SK-N-SH (cell line): ENCODE measurements around the gene PXMP2. TPM values are rescaled to one million over a fixed set of nuclear protein-coding genes. Genes with fewer than 3 reads are reported as not detected.

Source experiments
- CTCF ChIA-PET: fragments of 300-600, 350-600 bp; formaldehyde crosslinking; extraction: SDS; loops from one replicate; lab custom pipeline; 2021; lab: Yijun Ruan, JAX
- POLR2A ChIA-PET: fragments of 350-600 bp; sonication (Branson Sonifier 250); formaldehyde crosslinking; extraction: SDS; loops from one replicate; lab custom pipeline; 2020; ENCODE audit warnings: antibody characterized with exemption, inconsistent platforms; lab: Yijun Ruan, JAX
- DNase-seq: peaks from one replicate; pipeline ENCODE4 v3.0.0; 2012
- H2AFZ ChIP-seq: fragments of 200-600 bp; sonication (generic); 2 replicates; pipeline ENCODE4 v1.8.1; 2016; ENCODE audit warnings: antibody characterized with exemption, mild to moderate bottlenecking, low read depth
- H3F3A ChIP-seq: fragments of 200-600 bp; sonication (generic); replicated peaks from 2 replicates; pipeline ENCODE3; 2016; ENCODE audit warnings: antibody characterized with exemption, mild to moderate bottlenecking; ENCODE audit not compliant: insufficient read depth
- H3K27ac ChIP-seq, 2 experiments: fragments of 200-500 bp in 1 of 2; fragments of 200-600 bp in 1 of 2; sonication (Bioruptor generic) in 1 of 2; sonication (generic), shearing (Covaris generic) in 1 of 2; 2 replicates each; pipeline versions ENCODE4 v1.5.1 to v1.6.1; 2014 to 2016; ENCODE audit warnings: low read depth in 2 of 2, inconsistent platforms in 1 of 2, low read length in 1 of 2, mild to moderate bottlenecking in 1 of 2, mixed read lengths in 1 of 2
- H3K27me3 ChIP-seq: fragments of 200-600 bp; sonication (generic), shearing (Covaris generic); 2 replicates; pipeline ENCODE4 v1.6.1; 2016; ENCODE audit warnings: mixed run types; ENCODE audit not compliant: insufficient read depth
- H3K36me3 ChIP-seq, 2 experiments: fragments of 200-500 bp in 1 of 2; fragments of 200-600 bp in 1 of 2; sonication (Bioruptor generic) in 1 of 2; sonication (generic) in 1 of 2; replicated peaks in 1 of 2; 2 replicates each; pipeline versions ENCODE3 to v1.5.1; 2014 to 2016; ENCODE audit warnings: low read length in 1 of 2, mild to moderate bottlenecking in 1 of 2; ENCODE audit not compliant: insufficient read depth in 2 of 2, control insufficient read depth in 1 of 2
- H3K4me1 ChIP-seq, 2 experiments: fragments of 200-500 bp in 1 of 2; fragments of 200-600 bp in 1 of 2; sonication (Bioruptor generic) in 1 of 2; sonication (generic), shearing (Covaris generic) in 1 of 2; 2 replicates each; pipeline versions ENCODE4 v1.5.1 to v1.6.1; 2014 to 2016; ENCODE audit warnings: low read depth in 1 of 2, low read length in 1 of 2, mixed run types in 1 of 2; ENCODE audit not compliant: insufficient read depth in 2 of 2, control insufficient read depth in 1 of 2
- H3K4me2 ChIP-seq: fragments of 200-600 bp; sonication (generic), shearing (Covaris generic); 2 replicates; pipeline ENCODE4 v1.6.1; 2017; ENCODE audit warnings: mixed run types
- H3K4me3 ChIP-seq, 2 experiments: fragments of 200-500 bp in 1 of 2; fragments of 200-600 bp in 1 of 2; sonication (Bioruptor generic) in 1 of 2; sonication (generic), shearing (Covaris generic) in 1 of 2; 2 replicates each; pipeline versions ENCODE4 v1.5.1 to v1.8.1; 2014 to 2016; ENCODE audit warnings: low read depth in 2 of 2, inconsistent platforms in 1 of 2, low read length in 1 of 2, mild to moderate bottlenecking in 1 of 2, mixed read lengths in 1 of 2, moderate library complexity in 1 of 2
- H3K79me2 ChIP-seq: fragments of 200-600 bp; sonication (generic); 2 replicates; pipeline ENCODE4 v1.8.1; 2017; ENCODE audit warnings: mild to moderate bottlenecking; ENCODE audit not compliant: insufficient read depth
- H3K9ac ChIP-seq: fragments of 200-600 bp; sonication (generic); 2 replicates; pipeline ENCODE4 v1.6.1; 2017; ENCODE audit warnings: mixed run types
- H3K9me2 ChIP-seq: fragments of 200-600 bp; sonication (generic); 2 replicates; pipeline ENCODE4 v1.6.1; 2017; ENCODE audit warnings: mixed run types
- H3K9me3 ChIP-seq: fragments of 200-600 bp; sonication (generic); 2 replicates; pipeline ENCODE4 v1.6.1; 2017; ENCODE audit warnings: mixed run types, mild to moderate bottlenecking, moderate library complexity
- H4K20me1 ChIP-seq: fragments of 200-600 bp; sonication (generic); 2 replicates; pipeline ENCODE4 v1.6.1; 2017; ENCODE audit warnings: mild to moderate bottlenecking, mixed run types; ENCODE audit not compliant: insufficient read depth
- CHD2 ChIP-seq: fragments of 150-350 bp; IDR thresholded peaks from 2 replicates; pipeline ENCODE4 v1.6.1; 2018; ENCODE audit warnings: low read length; ENCODE audit not compliant: partially characterized antibody
- CTCF ChIP-seq: fragments of 200-600 bp; sonication (generic); IDR thresholded peaks from 2 replicates; pipeline ENCODE4 v1.6.1; 2017; ENCODE audit warnings: antibody characterized with exemption, mild to moderate bottlenecking, moderate library complexity
- EP300 ChIP-seq, 2 experiments: IDR thresholded peaks; 2 replicates each; pipeline versions ENCODE4 v1.4.0 to v1.6.1; 2012; ENCODE audit warnings: borderline replicate concordance in 1 of 2, low read depth in 1 of 2, low read length in 1 of 2
- FOXM1 ChIP-seq: IDR thresholded peaks from 2 replicates; pipeline ENCODE4 v1.4.0; 2012; ENCODE audit warnings: low read depth, mild to moderate bottlenecking
- GABPA ChIP-seq: IDR thresholded peaks from 2 replicates; pipeline ENCODE4 v1.4.0; 2012; ENCODE audit warnings: low read depth, mild to moderate bottlenecking
- JUND ChIP-seq: IDR thresholded peaks from 2 replicates; pipeline ENCODE4 v1.4.0; 2012
- NRF1 ChIP-seq: IDR thresholded peaks from 2 replicates; pipeline ENCODE4 v1.6.1; 2012; ENCODE audit warnings: low read depth, mild to moderate bottlenecking, low read length
- POLR2AphosphoS5 ChIP-seq: IDR thresholded peaks from 2 replicates; pipeline ENCODE4 v1.6.1; 2012; ENCODE audit warnings: low read depth, low read length
- RCOR1 ChIP-seq: fragments of 150-350 bp; IDR thresholded peaks from 2 replicates; pipeline ENCODE4 v1.6.1; 2017; ENCODE audit warnings: antibody characterized with exemption, low read length
- RFX5 ChIP-seq: IDR thresholded peaks from 2 replicates; pipeline ENCODE4 v1.6.1; 2012; ENCODE audit warnings: mild to moderate bottlenecking, improper control_type of control experiment, low read length
- TEAD4 ChIP-seq: IDR thresholded peaks from 2 replicates; pipeline ENCODE4 v1.4.0; 2012; ENCODE audit warnings: mild to moderate bottlenecking, borderline replicate concordance; ENCODE audit not compliant: insufficient read depth
- WGBS: methylation state at CpG from one replicate; pipeline ENCODE4 v1.1.6; 2017; ENCODE audit warnings: low lambda C conversion rate; 5-methylcytosine and 5-hydroxymethylcytosine counted together
- polyA plus RNA-seq, 3 experiments: library from polyadenylated mRNA; depleted of rRNA; stranded (reverse); fragments of >200 nt; gene quantifications; 2 replicates each; pipeline ENCODE4 v1.2.3, GENCODE V29; 2012
- TF ChIP-seq, protein P1 (sequence below): IDR thresholded peaks from 2 replicates; pipeline ENCODE4 v1.4.0; 2012; ENCODE audit warnings: low read depth, borderline replicate concordance
- TF ChIP-seq, protein P2 (sequence below): IDR thresholded peaks from 2 replicates; pipeline ENCODE4 v1.6.1; 2012; ENCODE audit warnings: mild to moderate bottlenecking, low read depth, low read length, moderate library complexity
- TF ChIP-seq, protein P3 (sequence below): fragments of 150-350 bp; IDR thresholded peaks from 2 replicates; pipeline ENCODE4 v1.6.1; 2017; ENCODE audit warnings: antibody characterized with exemption, low read length, low read depth, borderline replicate concordance

Gene PXMP2
- polyA plus RNA-seq, 1 of the 3 experiments (the other 2 are of a cell fraction) = 35.8 TPM

- WGBS = 95% methylated on average over 32 of the region's 32 CpGs
- no peaks in the 10 kb centered on the region for H3K4me1 ChIP-seq
- H4K20me1 ChIP-seq = no peaks in the 10 kb centered on the region
- no peak for DNase-seq
- peaks cover 22 to 67% of the 10 kb centered on the region in 2 experiments for H3K36me3 ChIP-seq
- H3K27ac ChIP-seq = no peak overlapping the region
- no peak overlapping the region for H3K9ac ChIP-seq
- no peaks in the 10 kb centered on the region for H3K9me2 ChIP-seq
- H3K27me3 ChIP-seq = no peaks in the 10 kb centered on the region
- TF ChIP-seq EP300 (IDR thresholded peaks at IDR 0.05; ENCODE audit: borderline replicate concordance in 1 of 2, low read depth in 1 of 2, low read length in 1 of 2) (no peak), RCOR1 (no peak), NRF1 (no peak), RFX5 (no peak), POLR2AphosphoS5 (no peak), FOXM1 (no peak), JUND (no peak), CHD2 (no peak), CTCF (no peak), GABPA (no peak)
- TF ChIP-seq, protein P1, sequence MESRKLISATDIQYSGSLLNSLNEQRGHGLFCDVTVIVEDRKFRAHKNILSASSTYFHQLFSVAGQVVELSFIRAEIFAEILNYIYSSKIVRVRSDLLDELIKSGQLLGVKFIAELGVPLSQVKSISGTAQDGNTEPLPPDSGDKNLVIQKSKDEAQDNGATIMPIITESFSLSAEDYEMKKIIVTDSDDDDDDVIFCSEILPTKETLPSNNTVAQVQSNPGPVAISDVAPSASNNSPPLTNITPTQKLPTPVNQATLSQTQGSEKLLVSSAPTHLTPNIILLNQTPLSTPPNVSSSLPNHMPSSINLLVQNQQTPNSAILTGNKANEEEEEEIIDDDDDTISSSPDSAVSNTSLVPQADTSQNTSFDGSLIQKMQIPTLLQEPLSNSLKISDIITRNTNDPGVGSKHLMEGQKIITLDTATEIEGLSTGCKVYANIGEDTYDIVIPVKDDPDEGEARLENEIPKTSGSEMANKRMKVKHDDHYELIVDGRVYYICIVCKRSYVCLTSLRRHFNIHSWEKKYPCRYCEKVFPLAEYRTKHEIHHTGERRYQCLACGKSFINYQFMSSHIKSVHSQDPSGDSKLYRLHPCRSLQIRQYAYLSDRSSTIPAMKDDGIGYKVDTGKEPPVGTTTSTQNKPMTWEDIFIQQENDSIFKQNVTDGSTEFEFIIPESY = no peak
- ChIA-PET POLR2A (no interaction called here), CTCF (interaction anchor here (1.2 to 1.8 kb wide), 2 partner anchors 44 kb away, joined by 5 to 7 read pairs; no protein-coding TSS in a partner anchor)
- no peak overlapping the region for H3K4me3 ChIP-seq
- H3K79me2 ChIP-seq = no peaks in the 10 kb centered on the region
- no peaks in the 10 kb centered on the region for H3K9me3 ChIP-seq
- no peaks in the 10 kb centered on the region for H3F3A ChIP-seq
- no peak overlapping the region for H2AFZ ChIP-seq
- H3K4me2 ChIP-seq = no peak overlapping the region
Observed at GRCh38 chr12:132658149-132658894, 29.1 kb upstream of the PXMP2 start.

- Histone ChIP-seq H3K4me3 (no peak overlapping the region), H4K20me1 (no peaks in the 10 kb centered on the region), H2AFZ (no peak overlapping the region), H3K9me2 (no peaks in the 10 kb centered on the region), H3K9ac (no peak overlapping the region), H3K27me3 (no peaks in the 10 kb centered on the region), H3K27ac (no peak overlapping the region), H3K36me3 (peaks cover 22 to 71% of the 10 kb centered on the region in 2 experiments), H3K4me2 (no peak overlapping the region), H3K4me1 (no peaks in the 10 kb centered on the region), H3F3A (no peaks in the 10 kb centered on the region), H3K79me2 (no peaks in the 10 kb centered on the region), H3K9me3 (no peaks in the 10 kb centered on the region)
- WGBS = 95% methylated on average over 13 of the region's 16 CpGs
- CTCF ChIA-PET = interaction anchor here (0.9 to 1.8 kb wide), 2 partner anchors 23 to 44 kb away, joined by 3 to 5 read pairs; no protein-coding TSS in a partner anchor
- DNase-seq = no peak
- TF ChIP-seq, protein P2, sequence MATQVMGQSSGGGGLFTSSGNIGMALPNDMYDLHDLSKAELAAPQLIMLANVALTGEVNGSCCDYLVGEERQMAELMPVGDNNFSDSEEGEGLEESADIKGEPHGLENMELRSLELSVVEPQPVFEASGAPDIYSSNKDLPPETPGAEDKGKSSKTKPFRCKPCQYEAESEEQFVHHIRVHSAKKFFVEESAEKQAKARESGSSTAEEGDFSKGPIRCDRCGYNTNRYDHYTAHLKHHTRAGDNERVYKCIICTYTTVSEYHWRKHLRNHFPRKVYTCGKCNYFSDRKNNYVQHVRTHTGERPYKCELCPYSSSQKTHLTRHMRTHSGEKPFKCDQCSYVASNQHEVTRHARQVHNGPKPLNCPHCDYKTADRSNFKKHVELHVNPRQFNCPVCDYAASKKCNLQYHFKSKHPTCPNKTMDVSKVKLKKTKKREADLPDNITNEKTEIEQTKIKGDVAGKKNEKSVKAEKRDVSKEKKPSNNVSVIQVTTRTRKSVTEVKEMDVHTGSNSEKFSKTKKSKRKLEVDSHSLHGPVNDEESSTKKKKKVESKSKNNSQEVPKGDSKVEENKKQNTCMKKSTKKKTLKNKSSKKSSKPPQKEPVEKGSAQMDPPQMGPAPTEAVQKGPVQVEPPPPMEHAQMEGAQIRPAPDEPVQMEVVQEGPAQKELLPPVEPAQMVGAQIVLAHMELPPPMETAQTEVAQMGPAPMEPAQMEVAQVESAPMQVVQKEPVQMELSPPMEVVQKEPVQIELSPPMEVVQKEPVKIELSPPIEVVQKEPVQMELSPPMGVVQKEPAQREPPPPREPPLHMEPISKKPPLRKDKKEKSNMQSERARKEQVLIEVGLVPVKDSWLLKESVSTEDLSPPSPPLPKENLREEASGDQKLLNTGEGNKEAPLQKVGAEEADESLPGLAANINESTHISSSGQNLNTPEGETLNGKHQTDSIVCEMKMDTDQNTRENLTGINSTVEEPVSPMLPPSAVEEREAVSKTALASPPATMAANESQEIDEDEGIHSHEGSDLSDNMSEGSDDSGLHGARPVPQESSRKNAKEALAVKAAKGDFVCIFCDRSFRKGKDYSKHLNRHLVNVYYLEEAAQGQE = no peak
- TF ChIP-seq TEAD4 (no peak), CHD2 (no peak)
- TF ChIP-seq, protein P3, sequence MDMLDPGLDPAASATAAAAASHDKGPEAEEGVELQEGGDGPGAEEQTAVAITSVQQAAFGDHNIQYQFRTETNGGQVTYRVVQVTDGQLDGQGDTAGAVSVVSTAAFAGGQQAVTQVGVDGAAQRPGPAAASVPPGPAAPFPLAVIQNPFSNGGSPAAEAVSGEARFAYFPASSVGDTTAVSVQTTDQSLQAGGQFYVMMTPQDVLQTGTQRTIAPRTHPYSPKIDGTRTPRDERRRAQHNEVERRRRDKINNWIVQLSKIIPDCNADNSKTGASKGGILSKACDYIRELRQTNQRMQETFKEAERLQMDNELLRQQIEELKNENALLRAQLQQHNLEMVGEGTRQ = no peak
- POLR2A ChIA-PET = no interaction called here
Observed at GRCh38 chr12:132659146-132659545, 28.2 kb upstream of the PXMP2 start.
